Upper lobe of left lung (tissue), 6 donors: ENCODE data around the gene SLC2A4RG. TPM values are rescaled to one million over a fixed set of nuclear protein-coding genes. Genes with fewer than 3 reads are reported as not detected.

Source experiments
- ATAC-seq, 2 donors: fragments of 200-7000 bp; cut with Tn5 transposase; one replicate each; pipeline ENCODE4 v1.9.1; 2022; ENCODE audit warnings: mild to moderate bottlenecking in 2 of 2, moderate library complexity in 2 of 2; ENCODE audit not compliant: low FRiP score in 2 of 2
- DNase-seq, 2 donors: peaks; one replicate each; pipeline ENCODE4 v3.0.0-alpha.2; 2019 to 2020
- H3K27ac ChIP-seq, 4 donors: fragments of 200-600 bp; sonication (generic); one replicate each; pipeline ENCODE4 v1.5.1; 2016 to 2019
- H3K27me3 ChIP-seq, 4 donors: fragments of 200-600 bp; sonication (generic); one replicate each; pipeline ENCODE4 v1.5.1; 2017 to 2019
- H3K36me3 ChIP-seq, 4 donors: fragments of 200-600 bp; sonication (generic); one replicate each; pipeline ENCODE4 v1.5.1; 2016 to 2019
- H3K4me1 ChIP-seq, 4 donors: fragments of 200-600 bp; sonication (generic); one replicate each; pipeline ENCODE4 v1.5.1; 2018 to 2019
- H3K4me3 ChIP-seq, 4 donors: fragments of 200-600 bp; sonication (generic); one replicate each; pipeline ENCODE4 v1.5.1; 2017 to 2019; ENCODE audit warnings: mild to moderate bottlenecking in 2 of 4, moderate library complexity in 1 of 4
- H3K9me3 ChIP-seq, 4 donors: fragments of 200-600 bp; sonication (generic); one replicate each; pipeline ENCODE4 v1.5.1; 2018 to 2019
- CTCF ChIP-seq, 6 experiments: fragments of 450-650 bp in 4 of 6; fragments of 200-600 bp in 2 of 6; sonication (generic) in 2 of 6; IDR thresholded peaks; one replicate each; pipeline ENCODE4 v1.5.1; 2016 to 2019; ENCODE audit warnings: antibody characterized with exemption in 6 of 6
- EP300 ChIP-seq, 4 donors: sonication (generic); formaldehyde crosslinking; IDR thresholded peaks; one replicate each; pipeline ENCODE4 v1.5.1; 2017; ENCODE audit warnings: antibody characterized with exemption in 4 of 4, control low read depth in 2 of 4
- POLR2A ChIP-seq, 4 donors: fragments of 450-650 bp; IDR thresholded peaks; one replicate each; pipeline ENCODE4 v1.5.1; 2016 to 2017; ENCODE audit warnings: antibody characterized with exemption in 4 of 4, mild to moderate bottlenecking in 2 of 4
- POLR2AphosphoS5 ChIP-seq, 2 donors: sonication (generic); formaldehyde crosslinking; IDR thresholded peaks; one replicate each; pipeline ENCODE4 v1.5.1; 2017; ENCODE audit warnings: antibody characterized with exemption in 2 of 2
- WGBS, 2 donors: methylation state at CpG; one replicate each; pipeline ENCODE4 v1.1.5; 2017 to 2018; 5-methylcytosine and 5-hydroxymethylcytosine counted together
- total RNA-seq, 6 donors: library from RNA; depleted of rRNA in 4 of 6; stranded (reverse); fragments of >200 nt in 4 of 6; gene quantifications; one replicate each; pipeline versions ENCODE4 v1.1.0 to v1.2.1, GENCODE V29; 2016 to 2021
- donor health status: DM: no; HTN: no; CAD: no; lungs with moderate emphysema.
- donor health status: DM: no; HTN: yes; CAD: no; lungs with severe emphysema.

SLC2A4RG gene
- total RNA-seq, 6 donors from 2014 or later, result 28.8 to 106 (median 71.9) TPM

GRCh38 chr20:63708301-63709148 is 31.1 kb upstream of the SLC2A4RG start:
- WGBS, 2 donors, result 60 to 66% methylated on average over 22 to 28 of the region's 67 CpGs
- H3K4me3 ChIP-seq, result peak overlapping the region; percentile 79 to 98 (median 92)
- H3K9me3 ChIP-seq, result no peaks in the 10 kb centered on the region
- H3K4me1 ChIP-seq, result peaks cover 24 to 33% (median 26%) of the 10 kb centered on the region in 4 donors
- H3K36me3 ChIP-seq, result peaks cover 24 to 70% (median 52%) of the 10 kb centered on the region in 4 donors
- no peak for TF ChIP-seq EP300 (IDR thresholded peaks at IDR 0.05)
- no peak for TF ChIP-seq CTCF (IDR thresholded peaks at IDR 0.05)
- no peak for TF ChIP-seq POLR2A (IDR thresholded peaks at IDR 0.05)
- no peak for TF ChIP-seq POLR2AphosphoS5 (IDR thresholded peaks at IDR 0.05)
- no peaks in the 10 kb centered on the region for H3K27me3 ChIP-seq
- ATAC-seq (no peak), DNase-seq (peak in 1 of 2 donors; percentile 23)
- peak overlapping the region; percentile 89 to 93 (median 92) for H3K27ac ChIP-seq

- DNase-seq, result no peak
- H3K4me3 ChIP-seq, result peak overlapping the region in 3 of 4 donors; percentile 79 to 98 (median 96)
- WGBS, 2 donors, result 89 to 95% methylated on average over 17 of the region's 17 CpGs
- no peak for ATAC-seq
- peaks cover 24 to 64% (median 50%) of the 10 kb centered on the region in 4 donors for H3K36me3 ChIP-seq
- peaks cover 24 to 33% (median 26%) of the 10 kb centered on the region in 4 donors for H3K4me1 ChIP-seq
- no peak for TF ChIP-seq POLR2A (IDR thresholded peaks at IDR 0.05)
- TF ChIP-seq EP300 (IDR thresholded peaks at IDR 0.05), result no peak
- TF ChIP-seq POLR2AphosphoS5 (IDR thresholded peaks at IDR 0.05), result no peak
- TF ChIP-seq CTCF (IDR thresholded peaks at IDR 0.05), result no peak
- no peaks in the 10 kb centered on the region for H3K9me3 ChIP-seq
- H3K27ac ChIP-seq, result no peak overlapping the region
- no peaks in the 10 kb centered on the region for H3K27me3 ChIP-seq
Measured at GRCh38 chr20:63709149-63709527, 30.4 kb upstream of the SLC2A4RG start.

GRCh38 chr20:63711085-63711645 is 28.4 kb upstream of the SLC2A4RG start:
- H3K4me3 ChIP-seq, result no peak overlapping the region
- DNase-seq, result no peak
- peaks cover 21 to 29% (median 23%) of the 10 kb centered on the region in 4 donors for H3K4me1 ChIP-seq
- H3K27ac ChIP-seq, result no peak overlapping the region
- no peak for TF ChIP-seq POLR2A (IDR thresholded peaks at IDR 0.05)
- TF ChIP-seq POLR2AphosphoS5 (IDR thresholded peaks at IDR 0.05), result no peak
- no peak for TF ChIP-seq CTCF (IDR thresholded peaks at IDR 0.05)
- TF ChIP-seq EP300 (IDR thresholded peaks at IDR 0.05), result no peak
- 83 to 86% methylated on average over 11 to 12 of the region's 12 CpGs for WGBS, 2 donors
- H3K27me3 ChIP-seq, result no peaks in the 10 kb centered on the region
- ATAC-seq, result no peak
- H3K36me3 ChIP-seq, result peaks cover 9 to 59% (median 39%) of the 10 kb centered on the region in 4 donors
- peaks cover 0 to 9% (median 7%) of the 10 kb centered on the region in 4 donors for H3K9me3 ChIP-seq

GRCh38 chr20:63712191-63712590 is 27.4 kb upstream of the SLC2A4RG start:
- ATAC-seq (no peak), DNase-seq (no peak)
- no peak for TF ChIP-seq CTCF (IDR thresholded peaks at IDR 0.05)
- H3K9me3 ChIP-seq, result peaks cover 0 to 9% (median 7%) of the 10 kb centered on the region in 4 donors
- WGBS, 2 donors, result 95 to 100% methylated on average over 1 of the region's 1 CpG
- no peak overlapping the region for H3K27ac ChIP-seq
- H3K36me3 ChIP-seq, result peaks cover 7 to 62% (median 36%) of the 10 kb centered on the region in 4 donors
- H3K4me1 ChIP-seq, result peaks cover 11 to 19% (median 13%) of the 10 kb centered on the region in 4 donors
- H3K27me3 ChIP-seq, result no peaks in the 10 kb centered on the region
- no peak overlapping the region for H3K4me3 ChIP-seq
